Measurements from ENCODE around the gene CD22. TPM values are rescaled to one million over a fixed set of nuclear protein-coding genes. Genes with fewer than 3 reads are reported as not detected.
A peak's percentile ranks its signal among the peaks of the same experiment; 100 is the strongest.

Gene CD22
- total and polyA plus RNA-seq, 7 experiments from 2014 or later = 0.70 to 23.9 (median 1.5) TPM

- Mint-ChIP-seq H3K27ac (peak overlapping the region in 3 of 9 donors; percentile 27 to 39 (median 31)), H3K4me1 (peaks cover 0 to 16% (median 8%) of the 10 kb centered on the region in 7 donors), H3K4me3 (no peak overlapping the region), H3K9me3 (peaks cover 0 to 7% (median 3%) of the 10 kb centered on the region in 11 donors), H3K27me3 (peaks cover 0 to 8% (median 0%) of the 10 kb centered on the region in 5 donors), H3K36me3 (no peaks in the 10 kb centered on the region)
- CTCF ChIA-PET = interaction anchor here (0.7 kb wide), 1 partner anchor 82 kb away, joined by 3 read pairs; no protein-coding TSS in a partner anchor
- DNase-seq (peak in 1 of 9 donors; percentile 26), ATAC-seq (peak; percentile 87)
- Histone ChIP-seq H3K27me3 (ENCODE audit: control insufficient read depth in 2 of 2, insufficient read depth in 2 of 2, low read length in 2 of 2) (no peaks in the 10 kb centered on the region), H3K4me1 (ENCODE audit: control insufficient read depth in 2 of 2, insufficient read depth in 2 of 2, low read length in 2 of 2) (no peaks in the 10 kb centered on the region), H3K9me3 (ENCODE audit: control insufficient read depth in 2 of 3, low read length in 3 of 3) (peaks cover 0 to 5% (median 0%) of the 10 kb centered on the region in 3 experiments), H3K27ac (ENCODE audit: low read depth, low read length) (no peak overlapping the region), H3K4me3 (ENCODE audit: low read length) (no peak overlapping the region), H3K36me3 (ENCODE audit: control insufficient read depth in 2 of 3, insufficient read depth in 3 of 3, low read length in 3 of 3) (no peaks in the 10 kb centered on the region)
- intact Hi-C loops (cut with micrococcal nuclease) = no loop called here
- POLR2A ChIA-PET = no interaction called here
Measured at GRCh38 chr19:35318679-35319448, 10.1 kb upstream of the CD22 start.

- Mint-ChIP-seq H3K4me3 (no peak overlapping the region), H3K27ac (no peak overlapping the region), H3K27me3 (peaks cover 0 to 13% (median 0%) of the 10 kb centered on the region in 5 donors), H3K36me3 (no peaks in the 10 kb centered on the region), H3K9me3 (peaks cover 0 to 7% (median 3%) of the 10 kb centered on the region in 11 donors), H3K4me1 (peaks cover 0 to 16% (median 8%) of the 10 kb centered on the region in 7 donors)
- ChIA-PET POLR2A (no interaction called here), CTCF (no interaction called here)
- peak; percentile 35 for ATAC-seq
- Histone ChIP-seq H3K27ac (ENCODE audit: low read depth, low read length) (no peak overlapping the region), H3K9me3 (ENCODE audit: control insufficient read depth in 2 of 3, low read length in 3 of 3) (peaks cover 0 to 5% (median 0%) of the 10 kb centered on the region in 3 experiments), H3K27me3 (ENCODE audit: control insufficient read depth in 2 of 2, insufficient read depth in 2 of 2, low read length in 2 of 2) (no peaks in the 10 kb centered on the region), H3K36me3 (ENCODE audit: control insufficient read depth in 2 of 3, insufficient read depth in 3 of 3, low read length in 3 of 3) (no peaks in the 10 kb centered on the region), H3K4me1 (ENCODE audit: control insufficient read depth in 2 of 2, insufficient read depth in 2 of 2, low read length in 2 of 2) (no peaks in the 10 kb centered on the region), H3K4me3 (ENCODE audit: low read length) (no peak overlapping the region)
- intact Hi-C loops (cut with micrococcal nuclease) = no loop called here
- DNase-seq = no peak
Measured at GRCh38 chr19:35320065-35320713, 8.8 kb upstream of the CD22 start.

GRCh38 chr19:35321291-35321690, 7.7 kb upstream of the CD22 start:
- H3K27me3 ChIP-seq (ENCODE audit: control insufficient read depth in 2 of 2, insufficient read depth in 2 of 2, low read length in 2 of 2) = no peaks in the 10 kb centered on the region
- H3K9me3 Mint-ChIP-seq = peaks cover 0 to 7% (median 3%) of the 10 kb centered on the region in 11 donors
- ChIA-PET CTCF (no interaction called here), POLR2A (interaction anchor here (0.6 to 0.7 kb wide), 2 partner anchors 141 to 226 kb away, joined by 3 read pairs; no protein-coding TSS in a partner anchor)
- peaks cover 0 to 5% (median 0%) of the 10 kb centered on the region in 3 experiments for H3K9me3 ChIP-seq (ENCODE audit: control insufficient read depth in 2 of 3, low read length in 3 of 3)
- H3K27me3 Mint-ChIP-seq = peaks cover 0 to 18% (median 0%) of the 10 kb centered on the region in 5 donors
- no peak for DNase-seq
- intact Hi-C loops (cut with micrococcal nuclease) = no loop called here
- no peak overlapping the region for H3K4me3 ChIP-seq (ENCODE audit: low read length)
- peaks cover 0 to 16% (median 8%) of the 10 kb centered on the region in 7 donors for H3K4me1 Mint-ChIP-seq
- no peak overlapping the region for H3K4me3 Mint-ChIP-seq
- no peak overlapping the region for H3K27ac ChIP-seq (ENCODE audit: low read depth, low read length)
- no peaks in the 10 kb centered on the region for H3K4me1 ChIP-seq (ENCODE audit: control insufficient read depth in 2 of 2, insufficient read depth in 2 of 2, low read length in 2 of 2)
- no peaks in the 10 kb centered on the region for H3K36me3 ChIP-seq (ENCODE audit: control insufficient read depth in 2 of 3, insufficient read depth in 3 of 3, low read length in 3 of 3)
- H3K36me3 Mint-ChIP-seq = no peaks in the 10 kb centered on the region
- ATAC-seq = no peak
- no peak overlapping the region for H3K27ac Mint-ChIP-seq

- Mint-ChIP-seq H3K4me3 (no peak overlapping the region), H3K9me3 (peaks cover 0 to 7% (median 3%) of the 10 kb centered on the region in 11 donors), H3K27ac (no peak overlapping the region), H3K36me3 (no peaks in the 10 kb centered on the region), H3K4me1 (peaks cover 0 to 16% (median 8%) of the 10 kb centered on the region in 7 donors), H3K27me3 (peaks cover 0 to 18% (median 0%) of the 10 kb centered on the region in 5 donors)
- Histone ChIP-seq H3K27ac (ENCODE audit: low read depth, low read length) (no peak overlapping the region), H3K4me3 (ENCODE audit: low read length) (no peak overlapping the region), H3K36me3 (ENCODE audit: control insufficient read depth in 2 of 3, insufficient read depth in 3 of 3, low read length in 3 of 3) (no peaks in the 10 kb centered on the region), H3K9me3 (ENCODE audit: control insufficient read depth in 2 of 3, low read length in 3 of 3) (peaks cover 0 to 5% (median 0%) of the 10 kb centered on the region in 3 experiments), H3K27me3 (ENCODE audit: control insufficient read depth in 2 of 2, insufficient read depth in 2 of 2, low read length in 2 of 2) (no peaks in the 10 kb centered on the region), H3K4me1 (ENCODE audit: control insufficient read depth in 2 of 2, insufficient read depth in 2 of 2, low read length in 2 of 2) (no peaks in the 10 kb centered on the region)
- no peak for DNase-seq
- intact Hi-C loops (cut with micrococcal nuclease) = no loop called here
- ATAC-seq = no peak
- POLR2A ChIA-PET = no interaction called here
- CTCF ChIA-PET = no interaction called here
Measured at GRCh38 chr19:35322014-35322413, 7.0 kb upstream of the CD22 start.

- no peak overlapping the region for H3K27ac ChIP-seq (ENCODE audit: low read depth, low read length)
Measured at GRCh38 chr19:35327642-35328041, 1.3 kb upstream of the CD22 start.

GRCh38 chr19:35329323-35329722, 336 bp downstream of the CD22 start:
- no peaks in the 10 kb centered on the region for H3K9me3 ChIP-seq (ENCODE audit: control insufficient read depth in 2 of 3, low read length in 3 of 3)
- no peak for DNase-seq
- H3K4me3 ChIP-seq (ENCODE audit: low read length) = no peak overlapping the region
- ChIA-PET POLR2A (no interaction called here), CTCF (interaction anchor here (0.6 kb wide), 1 partner anchor 176 kb away, joined by 3 read pairs; no protein-coding TSS in a partner anchor)
- no peaks in the 10 kb centered on the region for H3K27me3 ChIP-seq (ENCODE audit: control insufficient read depth in 2 of 2, insufficient read depth in 2 of 2, low read length in 2 of 2)
- no peak overlapping the region for H3K27ac ChIP-seq (ENCODE audit: low read depth, low read length)
- Mint-ChIP-seq H3K27me3 (peaks cover 0 to 14% (median 4%) of the 10 kb centered on the region in 5 donors), H3K4me3 (no peak overlapping the region), H3K36me3 (no peaks in the 10 kb centered on the region), H3K27ac (no peak overlapping the region), H3K9me3 (no peaks in the 10 kb centered on the region), H3K4me1 (peaks cover 9 to 26% (median 17%) of the 10 kb centered on the region in 7 donors)
- no peaks in the 10 kb centered on the region for H3K36me3 ChIP-seq (ENCODE audit: control insufficient read depth in 2 of 3, insufficient read depth in 3 of 3, low read length in 3 of 3)
- ATAC-seq = peak; percentile 16
- peaks cover 0 to 8% of the 10 kb centered on the region in 2 donors for H3K4me1 ChIP-seq (ENCODE audit: control insufficient read depth in 2 of 2, insufficient read depth in 2 of 2, low read length in 2 of 2)
- intact Hi-C loops (cut with micrococcal nuclease) = no loop called here

More at GRCh38 chr19:35327642-35328041, 1.3 kb upstream of the CD22 start:
- no peak for ATAC-seq
- no peak overlapping the region for H3K4me3 Mint-ChIP-seq
- no peak overlapping the region for H3K27ac Mint-ChIP-seq
- Histone ChIP-seq H3K9me3 (ENCODE audit: control insufficient read depth in 2 of 3, low read length in 3 of 3) (no peaks in the 10 kb centered on the region), H3K4me1 (ENCODE audit: control insufficient read depth in 2 of 2, insufficient read depth in 2 of 2, low read length in 2 of 2) (peaks cover 0 to 2% of the 10 kb centered on the region in 2 donors), H3K36me3 (ENCODE audit: control insufficient read depth in 2 of 3, insufficient read depth in 3 of 3, low read length in 3 of 3) (no peaks in the 10 kb centered on the region), H3K4me3 (ENCODE audit: low read length) (no peak overlapping the region), H3K27me3 (ENCODE audit: control insufficient read depth in 2 of 2, insufficient read depth in 2 of 2, low read length in 2 of 2) (no peaks in the 10 kb centered on the region)
- H3K4me1 Mint-ChIP-seq = peaks cover 3 to 11% (median 3%) of the 10 kb centered on the region in 7 donors
- peaks cover 0 to under 1% (median 0%) of the 10 kb centered on the region in 11 donors for H3K9me3 Mint-ChIP-seq
- H3K36me3 Mint-ChIP-seq = no peaks in the 10 kb centered on the region
- DNase-seq = no peak
- peaks cover 0 to 9% (median 4%) of the 10 kb centered on the region in 5 donors for H3K27me3 Mint-ChIP-seq
- intact Hi-C loops (cut with micrococcal nuclease) = no loop called here
- POLR2A ChIA-PET = no interaction called here
- CTCF ChIA-PET = no interaction called here

Data from naive thymus-derived CD4-positive, alpha-beta T cell (primary cell).